HG02943 (cell line): ENCODE measurements around the gene SAE1.

Experiments used
- ATAC-seq: cut with Tn5 transposase; IDR thresholded peaks from one replicate; pipeline ENCODE4 v1.9.1; 2021; ENCODE audit warnings: mild to moderate bottlenecking, low read depth, moderate library complexity; ENCODE audit not compliant: unreplicated experiment

SAE1 gene

GRCh38 chr19:47258434-47258833 is 127.8 kb downstream of the SAE1 start:
- ATAC-seq = no peak

DNA sequence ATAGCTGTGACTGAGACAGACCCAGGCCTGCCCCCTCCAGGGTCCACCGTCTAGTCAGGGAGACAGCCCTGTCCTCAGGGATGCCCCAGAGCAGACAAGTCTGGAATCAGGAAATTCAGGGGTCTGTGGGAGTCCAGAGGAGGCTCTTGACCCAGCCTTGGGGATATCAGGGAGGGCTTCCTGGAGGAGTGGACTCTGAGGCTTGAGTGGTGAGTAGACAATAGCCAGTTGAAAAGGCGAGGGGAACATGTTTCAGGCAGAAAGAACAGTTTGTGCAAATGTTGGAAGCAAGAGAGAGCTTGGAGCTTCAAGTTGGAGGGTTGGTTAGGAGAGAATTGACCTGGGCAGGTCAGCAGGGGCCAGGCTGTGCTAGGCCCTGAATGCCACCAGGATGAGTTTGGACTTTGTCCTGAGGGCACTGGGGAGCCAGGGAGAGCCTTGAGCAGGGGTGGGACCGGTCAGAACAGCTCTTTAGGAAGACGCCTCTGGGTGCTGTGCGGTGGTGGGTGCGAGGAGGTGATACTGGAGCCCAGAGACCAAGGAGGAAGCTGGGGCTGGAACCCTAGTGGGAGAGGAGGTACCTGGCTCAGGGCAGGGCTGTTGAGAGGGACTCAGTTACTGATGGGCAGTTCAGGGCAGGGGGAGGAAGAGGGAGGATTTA is 128.4 kb downstream of the SAE1 start:
- no peak for ATAC-seq
